Measurements from ENCODE around the gene PI4KA.

DNA sequence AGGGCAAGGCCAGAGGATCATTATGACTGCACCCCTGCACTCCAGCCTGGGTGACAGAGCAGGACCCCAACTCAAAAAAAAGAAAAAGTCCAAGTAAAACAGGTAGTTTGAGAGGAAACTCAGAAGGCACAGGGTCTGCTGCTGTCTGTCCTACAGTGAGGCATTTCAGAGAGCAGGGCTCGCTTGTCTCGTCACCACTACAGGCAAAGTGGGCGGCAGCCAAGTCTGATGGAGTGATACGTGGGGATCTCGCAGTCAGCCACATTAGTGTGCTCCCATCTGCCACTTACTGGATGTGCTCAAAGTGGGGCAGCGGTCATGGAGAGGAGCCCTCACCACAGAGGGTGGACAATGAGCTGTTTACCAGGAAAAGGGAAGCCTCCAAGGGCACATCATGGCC lies 42.1 kb downstream of the PI4KA start:
- TF ChIP-seq POLR2AphosphoS5 (IDR thresholded peaks at IDR 0.05) = no peak
- TF ChIP-seq CTCF (IDR thresholded peaks at IDR 0.05) = no peak

Data from esophagus muscularis mucosa (tissue), 3 donors.